Uterus (tissue), 2 donors: Measurements from ENCODE around the gene DMPK.

Source experiments
- CTCF ChIP-seq, 4 experiments: fragments of 200-600 bp in 2 of 4; fragments of 450-650 bp in 2 of 4; sonication (generic) in 2 of 4; IDR thresholded peaks; one replicate each; pipeline ENCODE4 v1.5.1; 2016 to 2019; ENCODE audit warnings: antibody characterized with exemption in 4 of 4, mild to moderate bottlenecking in 2 of 4, moderate library complexity in 1 of 4
- POLR2A ChIP-seq, 2 donors: fragments of 450-650 bp; IDR thresholded peaks; one replicate each; pipeline ENCODE4 v1.6.1; 2016; ENCODE audit warnings: antibody characterized with exemption in 2 of 2, mild to moderate bottlenecking in 1 of 2, moderate library complexity in 1 of 2

- no peak for TF ChIP-seq POLR2A (IDR thresholded peaks at IDR 0.05)
- TF ChIP-seq CTCF (IDR thresholded peaks at IDR 0.05): no peak
These were observed at the start of gene DMPK for GRCh38 chr19:45782162-45782691.
